HCT116 (cell line): Measurements from ENCODE around the gene DIRAS2. TPM values are rescaled to one million over a fixed set of nuclear protein-coding genes. Genes with fewer than 3 reads are reported as not detected.

ENCODE experiments used
- ATAC-seq: fragments of 200-7000 bp; cut with Tn5 transposase; 2 replicates; pipeline ENCODE4 v1.9.1; 2020; ENCODE audit warnings: mild to moderate bottlenecking, moderate library complexity
- BruUV-seq: library from RNA; stranded (reverse); fragments of 400-500 nt; replicated peaks from 2 replicates; lab custom pipeline; 2021; lab: Mats Ljungman, UMichigan
- CTCF ChIA-PET: fragments of 300-600 bp; sonication (Branson Sonifier 250); formaldehyde crosslinking; loops from one replicate; lab custom pipeline; 2021; ENCODE audit warnings: antibody characterized with exemption; lab: Charles Lee
- POLR2A ChIA-PET: fragments of 300-600, 350-600 bp; sonication (Branson Sonifier 250); formaldehyde crosslinking; loops from one replicate; lab custom pipeline; 2021; ENCODE audit warnings: antibody characterized with exemption; lab: Charles Lee
- RAD21 ChIA-PET, 2 experiments: fragments of 300-600 bp; sonication (Branson Sonifier 250); formaldehyde crosslinking; loops; one replicate each; lab custom pipeline; 2023; ENCODE audit warnings: low total read pairs in 2 of 2; ENCODE audit not compliant: uncharacterized antibody in 2 of 2, unreplicated experiment in 2 of 2, low non-redundant PET in 1 of 2; lab: Charles Lee
- DNase-seq: peaks from one replicate; pipeline ENCODE4 v3.0.0-alpha.2; 2010; ENCODE audit warnings: low read depth, low spot score
- H2AFZ ChIP-seq: fragments of 200-600 bp; shearing (Covaris generic), sonication (generic); 2 replicates; pipeline ENCODE4 v1.6.1; 2017; ENCODE audit warnings: low read depth, mixed run types, mixed read lengths, antibody characterized with exemption, low read length; ENCODE audit not compliant: poor library complexity, severe bottlenecking
- H3K27ac ChIP-seq: 2 replicates; pipeline ENCODE4 v1.5.1; 2012; ENCODE audit warnings: low read depth, low read length
- H3K27me3 ChIP-seq: fragments of 200-600 bp; sonication (generic); 2 replicates; pipeline ENCODE4 v1.6.1; 2016; ENCODE audit warnings: mixed run types, low read length, mixed read lengths; ENCODE audit not compliant: insufficient read depth
- H3K36me3 ChIP-seq, 2 experiments: fragments of 200-500 bp in 1 of 2; fragments of 200-600 bp in 1 of 2; sonication (Bioruptor generic) in 1 of 2; sonication (generic) in 1 of 2; 2 replicates each; pipeline versions ENCODE4 v1.5.1 to v1.6.1; 2014 to 2016; ENCODE audit warnings: low read length in 2 of 2, inconsistent platforms in 1 of 2, mixed read lengths in 1 of 2, mixed run types in 1 of 2; ENCODE audit not compliant: insufficient read depth in 2 of 2, control insufficient read depth in 1 of 2
- H3K4me1 ChIP-seq, 2 experiments: fragments of 200-600 bp in 1 of 2; sonication (generic) in 1 of 2; 2 replicates each; pipeline versions ENCODE4 v1.5.1 to v1.6.1; 2012 to 2017; ENCODE audit warnings: low read length in 2 of 2, inconsistent platforms in 1 of 2, mild to moderate bottlenecking in 1 of 2, mixed read lengths in 1 of 2, mixed run types in 1 of 2, moderate library complexity in 1 of 2; ENCODE audit not compliant: insufficient read depth in 2 of 2, control insufficient read depth in 1 of 2
- H3K4me2 ChIP-seq: fragments of 200-600 bp; sonication (generic); 2 replicates; pipeline ENCODE4 v1.6.1; 2017; ENCODE audit warnings: mixed run types, low read length, mixed read lengths
- H3K4me3 ChIP-seq, 2 experiments: fragments of 200-600 bp in 1 of 2; sonication (generic) in 1 of 2; replicated peaks in 1 of 2; 2 replicates each; pipeline ENCODE4 v1.5.1; 2011 to 2016; ENCODE audit warnings: low read length in 2 of 2, control low read depth in 1 of 2, low read depth in 1 of 2, mild to moderate bottlenecking in 1 of 2, mixed read lengths in 1 of 2, mixed run types in 1 of 2
- H3K79me2 ChIP-seq: fragments of 200-600 bp; sonication (generic); 2 replicates; pipeline ENCODE4 v1.6.1; 2017; ENCODE audit warnings: mild to moderate bottlenecking, mixed run types, low read length, moderate library complexity, mixed read lengths; ENCODE audit not compliant: insufficient read depth
- H3K9ac ChIP-seq: fragments of 200-600 bp; sonication (generic); 2 replicates; pipeline ENCODE4 v1.6.1; 2016; ENCODE audit warnings: low read length, mixed read lengths
- H3K9me2 ChIP-seq: fragments of 200-600 bp; sonication (generic), shearing (Covaris generic); 2 replicates; pipeline ENCODE4 v1.6.1; 2017; ENCODE audit warnings: mixed run types, mild to moderate bottlenecking, moderate library complexity; ENCODE audit not compliant: insufficient read depth
- H3K9me3 ChIP-seq, 2 experiments: fragments of 200-500 bp in 1 of 2; fragments of 200-600 bp in 1 of 2; sonication (Bioruptor generic) in 1 of 2; sonication (generic) in 1 of 2; 2 replicates each; pipeline ENCODE4 v1.6.1; 2014 to 2017; ENCODE audit warnings: low read length in 2 of 2, mixed read lengths in 2 of 2, inconsistent platforms in 1 of 2, low read depth in 1 of 2, mild to moderate bottlenecking in 1 of 2, mixed run types in 1 of 2, moderate library complexity in 1 of 2; ENCODE audit not compliant: control insufficient read depth in 1 of 2, insufficient read depth in 1 of 2
- H4K20me1 ChIP-seq: fragments of 200-600 bp; sonication (generic), shearing (Covaris generic); 2 replicates; pipeline ENCODE4 v1.6.1; 2017; ENCODE audit warnings: mixed run types, mild to moderate bottlenecking, moderate library complexity; ENCODE audit not compliant: insufficient read depth
- ATF3 ChIP-seq: IDR thresholded peaks from 2 replicates; pipeline ENCODE4 v1.6.1; 2012
- CBX3 ChIP-seq: IDR thresholded peaks from 2 replicates; pipeline ENCODE4 v1.6.1; 2012; ENCODE audit warnings: low read depth
- CEBPB ChIP-seq: IDR thresholded peaks from 2 replicates; pipeline ENCODE4 v1.6.1; 2012; ENCODE audit warnings: low read depth
- EGR1 ChIP-seq: IDR thresholded peaks from 2 replicates; pipeline ENCODE4 v1.6.1; 2012; ENCODE audit warnings: low read depth
- ELF1 ChIP-seq: IDR thresholded peaks from 2 replicates; pipeline ENCODE4 v1.6.1; 2012; ENCODE audit warnings: low read depth, borderline replicate concordance
- EZH2 ChIP-seq: fragments of 200-600 bp; sonication (generic); IDR thresholded peaks from 2 replicates; pipeline ENCODE4 v1.6.1; 2017; ENCODE audit warnings: antibody characterized with exemption, mixed run types
- JUND ChIP-seq: IDR thresholded peaks from 2 replicates; pipeline ENCODE4 v1.6.1; 2012
- POLR2A ChIP-seq: IDR thresholded peaks from 2 replicates; pipeline ENCODE4 v1.7.0; 2011; ENCODE audit warnings: borderline replicate concordance; ENCODE audit not compliant: insufficient read depth, insufficient read length; ENCODE audit errors: extremely low read depth
- POLR2AphosphoS5 ChIP-seq: IDR thresholded peaks from 2 replicates; pipeline ENCODE4 v1.6.1; 2011; ENCODE audit warnings: mild to moderate bottlenecking, low read depth, low read length, moderate library complexity
- TCF7L2 ChIP-seq: IDR thresholded peaks from 2 replicates; pipeline ENCODE4 v1.7.0; 2011; ENCODE audit warnings: borderline replicate concordance, inconsistent platforms; ENCODE audit not compliant: insufficient read depth, insufficient read length; ENCODE audit errors: extremely low read depth
- YY1 ChIP-seq: IDR thresholded peaks from 2 replicates; pipeline ENCODE4 v1.6.1; 2011; ENCODE audit warnings: low read length, low read depth, moderate library complexity, mild to moderate bottlenecking; ENCODE audit not compliant: insufficient replicate concordance; ENCODE audit errors: extremely low read depth
- ZBTB33 ChIP-seq: IDR thresholded peaks from 2 replicates; pipeline ENCODE4 v1.6.1; 2011; ENCODE audit warnings: mild to moderate bottlenecking, low read length, moderate library complexity; ENCODE audit not compliant: insufficient replicate concordance; ENCODE audit errors: extremely low read depth
- ZNF274 ChIP-seq: fragments of 200-500 bp; sonication (Bioruptor generic); IDR thresholded peaks from 2 replicates; pipeline ENCODE4 v1.6.1; 2014; ENCODE audit warnings: mild to moderate bottlenecking, low read depth, low read length, inconsistent platforms
- intact Hi-C: fragments of 100-400 bp; cut with micrococcal nuclease; formaldehyde crosslinking; loops from 2 replicates; pipeline ENCODE4 v1.10.0; 2022
- total RNA-seq: library from RNA; stranded (reverse); gene quantifications from one replicate; pipeline ENCODE4 v1.2.1, GENCODE V29; 2021; ENCODE audit not compliant: unreplicated experiment
- TF ChIP-seq, protein P1 (sequence below): IDR thresholded peaks from 2 replicates; pipeline ENCODE4 v1.6.1; 2012
- TF ChIP-seq, protein P2 (sequence below), 3 experiments: fragments of 200-600 bp in 1 of 3; sonication (generic) in 1 of 3; IDR thresholded peaks in 2 of 3; conservative IDR thresholded peaks in 1 of 3; 2 replicates each; pipeline ENCODE4 v1.5.1; 2012 to 2017; ENCODE audit warnings: low read depth in 2 of 3, low read length in 2 of 3, antibody characterized with exemption in 1 of 3, borderline replicate concordance in 1 of 3, control low read depth in 1 of 3, mild to moderate bottlenecking in 1 of 3, mixed read lengths in 1 of 3, mixed run types in 1 of 3, moderate library complexity in 1 of 3; ENCODE audit not compliant: insufficient read depth in 1 of 3

DIRAS2 gene
- total RNA-seq, 1 experiment from 2014 or later, result not detected

- H3K36me3 ChIP-seq, result no peaks in the 10 kb centered on the region
- H4K20me1 ChIP-seq, result no peaks in the 10 kb centered on the region
- BruUV-seq, result no TSS peak
- ATAC-seq (no peak), DNase-seq (no peak)
- TF ChIP-seq EZH2 (no peak), CEBPB (no peak), EGR1 (no peak), POLR2A (no peak), POLR2AphosphoS5 (no peak), ZNF274 (no peak), ZBTB33 (no peak), ELF1 (no peak), CBX3 (no peak), JUND (no peak), TCF7L2 (no peak), YY1 (no peak), ATF3 (no peak)
- TF ChIP-seq, protein P1, sequence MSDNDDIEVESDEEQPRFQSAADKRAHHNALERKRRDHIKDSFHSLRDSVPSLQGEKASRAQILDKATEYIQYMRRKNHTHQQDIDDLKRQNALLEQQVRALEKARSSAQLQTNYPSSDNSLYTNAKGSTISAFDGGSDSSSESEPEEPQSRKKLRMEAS, result no peak
- TF ChIP-seq, protein P2, sequence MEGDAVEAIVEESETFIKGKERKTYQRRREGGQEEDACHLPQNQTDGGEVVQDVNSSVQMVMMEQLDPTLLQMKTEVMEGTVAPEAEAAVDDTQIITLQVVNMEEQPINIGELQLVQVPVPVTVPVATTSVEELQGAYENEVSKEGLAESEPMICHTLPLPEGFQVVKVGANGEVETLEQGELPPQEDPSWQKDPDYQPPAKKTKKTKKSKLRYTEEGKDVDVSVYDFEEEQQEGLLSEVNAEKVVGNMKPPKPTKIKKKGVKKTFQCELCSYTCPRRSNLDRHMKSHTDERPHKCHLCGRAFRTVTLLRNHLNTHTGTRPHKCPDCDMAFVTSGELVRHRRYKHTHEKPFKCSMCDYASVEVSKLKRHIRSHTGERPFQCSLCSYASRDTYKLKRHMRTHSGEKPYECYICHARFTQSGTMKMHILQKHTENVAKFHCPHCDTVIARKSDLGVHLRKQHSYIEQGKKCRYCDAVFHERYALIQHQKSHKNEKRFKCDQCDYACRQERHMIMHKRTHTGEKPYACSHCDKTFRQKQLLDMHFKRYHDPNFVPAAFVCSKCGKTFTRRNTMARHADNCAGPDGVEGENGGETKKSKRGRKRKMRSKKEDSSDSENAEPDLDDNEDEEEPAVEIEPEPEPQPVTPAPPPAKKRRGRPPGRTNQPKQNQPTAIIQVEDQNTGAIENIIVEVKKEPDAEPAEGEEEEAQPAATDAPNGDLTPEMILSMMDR (IDR thresholded peaks at IDR 0.05 in 2 of 3, conservative IDR thresholded peaks at IDR 0.05 in 1 of 3; ENCODE audit: borderline replicate concordance in 1 of 3, insufficient read depth in 1 of 3, low read depth in 2 of 3, low read length in 2 of 3), result no peak
- no peak overlapping the region for H3K4me3 ChIP-seq
- H3K4me2 ChIP-seq, result no peak overlapping the region
- intact Hi-C loops, result no loop called here
- no peaks in the 10 kb centered on the region for H3K79me2 ChIP-seq
- no peaks in the 10 kb centered on the region for H3K9me2 ChIP-seq
- H3K27me3 ChIP-seq, result peaks cover 35% of the 10 kb centered on the region
- no peaks in the 10 kb centered on the region for H3K4me1 ChIP-seq
- ChIA-PET POLR2A (no interaction called here), RAD21 (no interaction called here), CTCF (no interaction called here)
- no peaks in the 10 kb centered on the region for H3K9me3 ChIP-seq
- no peak overlapping the region for H2AFZ ChIP-seq
- H3K9ac ChIP-seq, result no peak overlapping the region
- no peak overlapping the region for H3K27ac ChIP-seq
Observed at GRCh38 chr9:90629991-90630390, 12.6 kb downstream of the DIRAS2 start.
